Measurements from ENCODE around the gene ZBTB7C.

The ZBTB7C gene

DNA sequence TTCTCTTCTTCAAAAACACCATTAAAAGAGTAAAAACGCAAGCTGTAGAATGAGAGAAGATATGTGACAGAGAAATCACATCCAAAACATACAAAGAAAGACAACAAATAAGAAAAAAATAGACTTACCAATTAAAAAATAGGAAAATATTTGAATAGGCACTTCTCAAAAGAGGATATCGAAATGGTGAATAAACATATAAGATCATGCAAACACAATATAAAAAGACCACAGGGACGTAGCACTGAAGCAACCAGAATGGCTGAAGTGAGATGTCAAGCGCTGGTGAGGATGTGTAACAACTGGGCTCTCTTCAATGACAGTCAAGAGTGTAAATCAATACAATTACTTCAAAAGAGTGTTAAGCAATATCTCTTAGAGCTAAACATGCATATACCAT is 202.3 kb downstream of the ZBTB7C start:
- DNase-seq, result no peak

GRCh38 chr18:48203961-48204666 is 205.1 kb downstream of the ZBTB7C start:
- DNase-seq, result no peak

DNA sequence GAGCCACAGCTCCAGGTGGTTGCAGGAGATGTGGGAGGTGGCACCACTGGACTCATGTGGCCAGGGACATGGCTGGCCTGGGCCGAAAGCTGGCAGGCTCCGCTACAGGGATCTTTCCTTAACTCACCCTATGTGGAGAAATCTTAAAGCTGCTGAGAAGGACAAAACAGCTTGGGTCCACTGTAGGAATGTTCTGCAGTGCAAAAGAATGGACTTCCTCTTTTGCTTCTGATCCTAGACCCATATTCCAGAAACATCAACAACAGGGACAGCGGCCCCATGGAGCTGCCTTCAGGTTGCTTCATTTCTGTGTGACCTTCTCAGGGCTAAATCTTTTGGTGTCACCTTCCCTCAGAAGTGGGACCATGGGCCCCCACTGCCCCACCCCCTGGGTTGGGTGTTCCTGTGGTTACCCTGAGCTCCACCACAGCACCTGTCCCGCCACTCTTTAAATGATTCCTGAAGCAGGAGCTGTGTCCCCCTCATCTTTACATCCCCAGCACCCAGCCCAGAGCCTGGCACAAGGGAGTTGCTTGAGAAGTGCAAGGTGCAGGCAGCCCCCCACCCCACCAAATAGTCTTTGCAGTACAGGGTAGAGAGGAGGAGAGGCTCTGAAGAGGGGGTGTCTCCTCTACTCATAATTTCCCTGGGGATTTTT is 205.8 kb downstream of the ZBTB7C start:
- no peak for DNase-seq

GRCh38 chr18:48202350-48203260 is 206.6 kb downstream of the ZBTB7C start:
- no peak for DNase-seq

DNA sequence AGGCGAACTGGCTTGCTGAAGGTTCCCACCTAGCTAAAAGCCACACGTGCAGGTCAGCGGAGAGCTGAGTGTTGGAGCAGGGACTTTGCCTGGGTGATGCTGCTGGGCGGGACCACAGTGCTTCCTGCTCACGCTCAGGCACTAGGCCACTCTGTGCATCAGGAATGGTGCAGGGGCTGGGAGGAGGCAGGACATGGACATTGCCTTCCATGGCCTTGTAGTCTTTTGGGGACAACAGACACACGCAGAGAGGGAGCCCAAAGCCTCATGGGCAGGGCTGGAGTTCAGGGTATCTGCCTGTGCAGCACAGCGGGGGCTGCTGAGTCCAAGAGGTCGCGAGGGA is 207.2 kb downstream of the ZBTB7C start:
- DNase-seq, result no peak

DNA sequence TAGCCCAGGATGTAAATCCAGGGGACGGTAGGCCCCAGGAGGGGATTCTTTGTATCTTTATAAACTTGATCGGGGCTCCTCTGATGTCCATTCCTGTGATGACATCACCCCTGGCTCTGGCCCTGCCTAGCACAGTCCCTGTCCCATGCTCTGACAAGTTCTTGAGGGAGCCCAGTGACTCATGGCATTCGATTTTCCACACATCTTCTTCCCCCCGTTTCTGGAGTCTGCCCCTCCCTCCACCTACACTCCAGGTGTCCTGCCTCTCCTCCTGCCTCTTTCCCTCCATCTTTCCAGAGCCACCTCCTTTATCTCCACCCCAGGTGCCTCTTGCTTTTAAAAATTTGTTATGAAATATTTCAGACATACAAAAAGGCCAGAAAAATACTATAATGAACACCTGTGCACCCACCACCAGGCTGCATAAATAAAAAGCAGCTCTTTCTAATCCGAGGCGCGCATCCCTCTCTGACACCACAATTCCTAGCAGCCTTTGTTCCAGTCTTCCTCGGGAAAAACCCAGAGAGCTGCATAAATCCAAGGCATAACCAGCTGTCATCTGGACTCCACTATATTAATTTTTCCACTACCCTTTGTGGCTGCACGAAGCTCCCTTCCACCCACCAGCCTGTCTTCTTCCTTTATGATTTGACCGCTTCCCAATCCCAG is 207.7 kb downstream of the ZBTB7C start:
- DNase-seq, result no peak

GRCh38 chr18:48200631-48201336 is 208.4 kb downstream of the ZBTB7C start:
- DNase-seq, result no peak

DNA sequence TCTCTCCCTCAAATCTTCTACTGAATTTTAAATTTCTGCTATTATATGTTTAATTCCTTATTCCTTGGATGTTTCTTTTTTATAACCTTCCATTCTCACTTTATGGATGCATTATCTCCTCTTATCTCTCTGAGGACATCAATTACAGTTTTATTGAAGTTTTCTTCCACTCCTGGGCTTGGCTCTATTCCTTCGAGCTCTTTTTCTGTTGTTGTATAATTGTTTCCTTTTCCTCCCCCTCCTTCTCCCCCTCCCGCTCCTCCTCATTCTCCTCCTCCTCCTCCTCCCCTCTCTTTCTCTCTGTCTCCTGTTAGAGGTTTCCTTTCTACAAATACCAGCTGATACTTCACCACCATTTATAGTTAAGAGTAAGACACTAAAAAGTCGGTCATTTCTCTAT is 209.8 kb downstream of the ZBTB7C start:
- no peak for DNase-seq

GRCh38 chr18:48197819-48198218 is 211.4 kb downstream of the ZBTB7C start:
- DNase-seq, result no peak

- DNase-seq, result no peak
These were observed 213.4 kb downstream of the ZBTB7C start for GRCh38 chr18:48195787-48196186.

GRCh38 chr18:48194591-48195181 is 214.5 kb downstream of the ZBTB7C start:
- no peak for DNase-seq

GRCh38 chr18:48193521-48194492 is 215.4 kb downstream of the ZBTB7C start:
- DNase-seq, result no peak

DNA sequence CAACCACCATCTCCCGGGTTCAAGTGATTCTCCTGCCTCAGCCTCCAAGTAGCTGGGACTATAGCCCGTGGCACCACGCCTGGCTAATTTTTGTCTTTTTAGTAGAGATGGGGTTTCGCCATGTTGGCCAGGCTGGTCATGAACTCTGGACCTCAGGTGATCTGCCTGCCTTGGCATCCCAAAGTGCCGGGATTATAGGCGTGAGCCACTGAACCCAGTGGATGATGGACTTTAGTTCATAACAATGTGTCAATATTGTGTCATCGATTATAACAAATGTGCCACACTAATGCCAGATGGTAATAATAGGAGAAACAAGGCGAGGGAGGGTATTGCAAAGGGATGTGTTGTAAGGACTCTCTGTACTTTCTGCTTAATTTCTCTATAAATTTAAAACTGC is 216.6 kb downstream of the ZBTB7C start:
- DNase-seq, result no peak

- DNase-seq, result no peak
These were observed 217.7 kb downstream of the ZBTB7C start for GRCh38 chr18:48191494-48191893.

GRCh38 chr18:48190994-48191393 is 218.2 kb downstream of the ZBTB7C start:
- no peak for DNase-seq

DNA sequence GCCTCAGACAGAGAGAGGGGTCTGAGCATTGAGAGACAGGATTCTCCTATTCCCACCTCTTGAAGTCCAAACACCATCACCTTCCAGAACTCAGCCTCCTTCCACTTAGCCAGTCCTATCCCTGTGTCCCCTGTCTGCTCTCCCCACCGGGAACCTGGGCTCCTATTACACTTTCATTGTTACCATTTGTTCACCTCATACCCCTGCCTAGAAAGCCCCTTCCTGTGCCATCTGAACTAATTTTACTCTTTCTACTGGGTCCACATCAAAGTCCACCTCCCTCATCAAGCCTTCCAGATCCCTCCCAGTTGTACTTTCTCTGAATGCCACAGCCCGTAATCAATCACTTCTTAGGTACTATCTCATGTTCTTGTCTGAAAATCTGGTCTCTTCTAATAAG is 220.6 kb downstream of the ZBTB7C start:
- DNase-seq, result no peak

DNA sequence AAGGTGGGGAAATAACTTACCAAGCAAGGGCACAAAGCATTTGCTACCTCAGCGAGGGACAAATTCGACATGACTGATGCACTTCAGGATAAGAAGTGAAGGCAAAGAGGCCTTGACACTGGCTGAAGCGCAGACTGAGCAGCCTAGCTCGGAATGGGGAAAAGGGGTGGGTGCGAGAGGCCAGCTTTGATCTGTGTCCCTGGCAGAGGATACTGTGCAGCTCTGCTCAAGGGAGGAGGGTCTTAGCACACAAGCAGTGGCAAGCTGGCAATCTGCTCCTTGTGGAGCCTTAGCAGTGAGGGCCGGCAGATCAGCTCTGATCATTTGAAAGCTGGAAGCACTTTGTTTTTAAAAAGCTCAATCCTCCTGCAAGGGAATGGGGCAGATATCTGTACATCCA is 222.3 kb downstream of the ZBTB7C start:
- DNase-seq, result no peak

DNA sequence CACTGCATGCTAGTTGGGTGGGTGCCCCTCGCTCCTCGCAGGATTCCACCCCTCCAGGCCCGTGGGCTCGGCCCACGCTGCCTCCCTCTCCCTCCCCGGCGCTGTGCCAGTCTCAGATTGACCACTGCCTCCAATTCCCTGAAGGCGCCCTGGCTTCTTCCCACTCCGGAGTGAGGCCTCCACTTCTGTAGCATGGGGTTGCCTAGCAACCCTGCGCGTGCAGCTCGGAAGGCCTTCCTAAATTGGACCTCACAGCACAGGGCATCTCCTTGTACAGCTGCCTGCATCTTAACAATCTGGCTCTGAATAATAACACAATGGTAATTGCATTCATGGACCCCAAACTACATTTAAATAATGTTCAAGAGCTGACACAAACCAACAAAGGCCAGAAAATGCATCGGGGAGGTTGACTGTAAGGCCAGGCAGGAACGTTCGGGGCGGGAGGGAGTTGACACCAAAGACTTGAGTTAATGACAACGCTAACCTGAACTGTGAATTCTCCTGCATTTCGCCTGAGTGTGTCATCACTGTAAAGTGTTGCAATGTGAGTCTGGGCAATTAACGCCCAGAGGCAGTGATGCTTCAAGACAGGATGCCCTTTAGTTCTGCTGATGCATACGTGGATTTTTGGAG is 222.9 kb downstream of the ZBTB7C start:
- DNase-seq, result no peak

GRCh38 chr18:48184118-48184517 is 225.1 kb downstream of the ZBTB7C start:
- DNase-seq, result no peak

DNA sequence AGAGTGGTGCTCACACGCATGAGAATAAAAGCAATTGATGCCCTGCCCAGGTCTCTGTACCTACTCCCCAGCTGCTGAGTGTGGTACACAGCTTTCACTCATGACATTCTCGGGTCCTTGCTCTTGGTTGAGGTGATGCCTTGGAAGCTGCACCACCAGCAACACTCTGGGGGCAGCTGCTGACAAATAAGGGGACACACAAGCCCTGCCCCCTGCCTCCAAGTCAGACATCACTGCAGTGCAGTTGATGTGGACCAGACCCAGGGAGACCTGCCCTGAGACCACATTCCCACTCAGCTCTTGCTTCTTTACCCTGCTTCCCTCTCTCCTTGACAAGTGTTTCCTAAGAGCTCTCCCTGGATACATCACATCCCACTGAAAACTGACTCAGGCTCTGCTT is 225.6 kb downstream of the ZBTB7C start:
- no peak for DNase-seq
